Right renal cortex interstitium (tissue), 3 donors: ENCODE results near the gene CALML6. TPM values are rescaled to one million over a fixed set of nuclear protein-coding genes. Genes with fewer than 3 reads are reported as not detected.

Experiments
- DNase-seq, 3 donors: peaks; one replicate each; pipeline ENCODE4 v3.0.0-alpha.2; 2013; ENCODE audit warnings: low read depth in 3 of 3, low spot score in 2 of 3
- polyA plus RNA-seq, 3 donors: library from polyadenylated mRNA; unstranded; fragments of 120-200 nt; gene quantifications; one replicate each; pipeline ENCODE4 v1.2.1, GENCODE V29; 2013; ENCODE audit not compliant: insufficient read length in 3 of 3

Gene CALML6
- polyA plus RNA-seq, 3 donors, result 0.29 to 0.50 (median 0.44) TPM

DNA sequence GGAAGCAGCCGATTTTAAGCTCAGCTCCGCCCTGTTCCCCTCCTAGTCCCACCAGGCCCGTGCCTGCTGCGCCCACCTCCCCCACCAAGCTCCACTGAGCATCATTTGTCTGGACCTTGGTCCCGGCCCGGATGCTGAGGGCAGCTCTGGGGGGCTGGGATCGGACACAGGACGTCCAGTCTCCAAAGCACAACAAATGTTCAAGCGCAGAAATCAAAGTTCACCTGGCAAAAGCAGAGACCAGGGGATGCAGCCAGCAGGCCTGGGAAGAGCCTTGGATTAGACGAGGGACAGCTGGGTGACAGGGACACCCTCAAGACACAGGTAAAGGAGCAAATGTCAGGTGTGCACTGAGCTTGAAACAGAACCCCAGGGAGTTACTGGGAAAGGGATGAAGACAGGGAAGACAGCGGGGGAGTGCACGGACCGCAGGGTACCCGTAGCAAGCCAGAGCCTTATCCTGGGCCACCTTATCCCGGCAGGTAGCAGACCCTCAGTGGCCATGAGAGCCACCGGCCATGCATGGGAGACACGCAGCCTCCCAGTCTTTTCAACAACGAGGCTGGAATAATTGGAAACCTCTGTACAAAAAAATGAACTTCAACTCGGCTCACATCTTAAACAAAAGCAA is 26.3 kb downstream of the CALML6 start:
- no peak for DNase-seq

DNA sequence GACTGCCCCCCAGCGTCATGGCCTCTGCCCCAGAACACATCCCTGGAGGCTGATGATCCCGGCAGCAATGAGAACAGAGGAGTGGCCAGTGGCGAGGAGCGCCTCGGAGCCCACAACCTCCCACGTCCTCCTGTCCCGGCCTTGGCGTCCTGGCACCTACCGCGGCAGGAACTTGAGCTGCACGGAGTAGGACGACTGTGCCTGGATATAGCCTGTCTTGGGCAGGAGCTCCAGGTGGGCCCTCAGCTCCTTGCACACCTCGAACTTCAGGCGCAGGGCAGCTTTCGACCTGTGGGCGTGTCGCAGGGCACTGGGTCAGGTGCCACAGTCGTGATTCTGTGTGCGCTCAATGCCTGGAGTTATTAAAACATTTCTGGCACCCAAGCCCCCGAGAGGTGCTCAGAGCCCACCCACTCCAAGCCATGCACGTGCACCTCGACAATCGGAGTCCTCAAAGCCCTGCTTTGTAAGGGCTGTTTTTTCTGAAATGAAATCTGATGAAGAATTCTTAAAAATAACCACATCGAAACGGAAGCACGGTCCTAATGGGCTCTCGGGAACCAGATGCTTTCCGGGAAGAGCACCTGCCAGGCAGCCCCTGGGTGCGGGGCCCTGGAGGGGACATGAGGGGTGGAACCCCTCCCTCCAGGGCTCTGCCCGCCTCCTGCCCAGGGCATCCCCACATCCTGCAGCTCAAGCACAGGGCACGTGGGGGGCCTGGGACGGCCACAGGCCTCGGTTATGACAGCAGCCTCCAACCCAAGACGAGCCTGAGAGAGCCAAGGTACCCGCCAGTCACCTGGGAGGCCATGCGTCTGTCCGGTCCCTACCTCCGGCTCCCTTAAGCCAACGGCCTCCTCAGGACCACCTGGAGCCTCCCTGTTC is 27.1 kb downstream of the CALML6 start:
- DNase-seq, result no peak

DNA sequence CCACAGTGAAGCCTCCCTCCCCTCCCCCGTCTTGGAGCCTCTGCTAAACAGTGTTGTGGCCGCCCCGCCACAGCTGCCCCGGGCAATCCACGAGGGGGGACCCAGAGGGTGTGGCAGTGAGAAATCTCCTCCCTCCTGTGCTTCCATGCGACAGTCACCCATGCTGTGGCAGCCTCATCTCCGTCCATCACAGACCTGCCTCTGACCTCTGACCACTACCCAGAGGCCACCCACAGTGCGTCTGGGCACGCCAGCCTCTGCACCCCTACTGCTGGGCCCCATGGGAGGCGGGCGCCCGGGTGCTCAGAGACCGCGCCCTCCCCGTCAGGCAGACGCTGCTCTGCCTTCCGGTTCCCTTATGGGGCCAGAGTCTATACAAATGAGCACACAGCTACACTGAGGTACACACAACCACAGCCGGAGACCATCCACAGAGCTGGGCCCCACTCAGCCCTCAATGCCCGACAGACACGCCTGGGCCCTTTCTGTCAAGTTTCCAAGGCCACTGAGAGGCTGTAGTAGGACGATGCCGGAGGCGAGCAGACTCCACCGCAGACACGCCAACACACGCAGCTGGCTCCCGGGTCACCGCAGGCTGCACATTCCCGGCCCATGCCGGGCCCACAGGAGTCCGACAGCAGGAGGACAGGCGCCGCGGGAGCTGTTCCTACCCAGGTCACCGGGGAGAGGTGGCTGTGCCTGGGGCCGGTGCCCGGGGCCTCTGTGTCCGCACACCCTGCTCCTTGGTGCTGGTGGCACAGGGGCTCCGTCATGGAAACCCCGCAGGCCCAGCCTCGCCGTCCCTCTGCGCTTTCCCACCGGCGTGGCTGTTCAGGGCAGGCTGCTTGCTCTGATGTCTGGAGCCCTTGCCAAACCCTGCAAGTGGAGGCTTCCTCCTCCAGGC is 27.9 kb downstream of the CALML6 start:
- no peak for DNase-seq

DNA sequence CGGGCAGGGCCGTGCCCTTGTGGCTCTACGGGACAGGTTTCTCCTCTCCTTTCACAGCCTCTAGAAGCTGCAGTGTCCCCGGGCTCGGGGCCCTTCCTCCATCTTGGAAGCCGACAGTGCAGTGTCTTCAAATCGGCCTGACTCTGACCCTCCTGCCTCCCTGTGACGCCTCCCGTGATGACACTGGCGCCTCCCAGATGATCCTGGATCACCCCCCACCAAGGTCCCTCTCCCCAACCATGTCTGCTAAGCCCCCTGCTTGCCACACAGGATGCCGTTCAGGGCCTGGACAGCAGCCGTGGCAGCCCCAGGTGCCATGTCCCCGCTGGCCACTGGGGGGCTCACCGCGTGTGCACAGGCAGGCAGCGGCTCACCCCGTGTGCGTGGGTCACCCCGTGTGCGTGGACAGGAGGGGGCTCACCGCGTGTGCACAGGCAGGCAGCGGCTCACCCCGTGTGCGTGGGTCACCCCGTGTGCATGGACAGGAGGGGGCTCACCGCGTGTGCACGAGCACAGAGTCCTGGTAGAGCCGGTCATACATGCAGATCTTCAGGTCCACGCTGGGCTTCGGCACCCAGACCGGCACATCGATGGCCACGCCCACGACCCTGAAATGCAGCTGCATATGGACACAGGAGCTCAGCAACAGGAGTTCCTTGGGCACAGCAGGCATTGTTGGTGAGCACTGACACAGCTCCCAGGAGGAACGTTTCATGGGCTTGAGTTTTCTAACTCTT is 28.9 kb downstream of the CALML6 start:
- no peak for DNase-seq

DNA sequence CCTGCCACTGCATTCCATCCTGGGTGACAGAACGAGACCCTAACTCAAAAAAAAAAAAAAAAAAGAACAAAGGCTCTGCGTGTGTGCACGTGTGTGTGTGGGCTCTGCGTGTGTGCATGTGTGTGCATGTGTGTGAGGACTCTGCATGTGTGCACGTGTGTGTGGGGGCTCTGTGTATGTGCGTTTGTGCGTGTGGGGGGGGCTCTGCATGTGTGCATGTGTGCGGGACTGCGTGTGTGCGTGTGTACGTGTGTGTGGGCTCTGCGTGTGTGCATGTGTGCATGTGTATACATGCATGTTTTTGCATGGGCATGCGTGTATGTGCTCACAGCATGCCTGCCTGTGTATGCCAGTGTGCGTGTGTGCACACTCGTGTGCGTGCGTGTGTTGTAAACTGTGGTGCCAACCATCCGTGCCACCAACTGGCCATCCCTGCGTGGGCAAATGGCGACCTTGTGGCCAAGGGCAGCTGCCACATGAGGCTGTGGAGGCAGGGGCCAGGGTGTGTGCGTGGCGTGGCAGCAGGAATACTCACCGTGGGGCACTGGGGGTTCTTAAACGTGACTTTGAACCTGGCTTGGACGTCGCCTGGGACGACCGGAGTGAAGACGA is 30.8 kb downstream of the CALML6 start:
- DNase-seq, result no peak

DNA sequence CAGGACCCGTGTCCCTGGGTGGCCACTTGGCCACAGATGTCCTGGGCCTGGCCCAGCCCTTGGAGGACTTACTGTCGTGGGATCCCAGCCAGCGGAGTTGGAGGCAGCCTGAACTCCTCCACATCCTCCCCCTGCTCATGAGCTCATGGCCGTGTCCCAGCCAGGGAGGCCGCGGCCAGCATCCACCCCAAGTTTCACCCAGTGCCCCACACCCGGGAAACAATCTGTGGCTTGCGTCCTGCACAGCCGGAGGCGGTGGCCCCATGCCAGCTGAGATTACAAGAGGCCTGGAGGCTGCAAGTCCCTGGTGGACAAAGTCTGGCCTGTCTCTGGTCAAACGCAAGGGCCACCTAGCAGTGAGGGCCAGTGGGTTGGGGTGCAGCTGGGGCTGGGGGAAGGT is 31.5 kb downstream of the CALML6 start:
- no peak for DNase-seq

DNA sequence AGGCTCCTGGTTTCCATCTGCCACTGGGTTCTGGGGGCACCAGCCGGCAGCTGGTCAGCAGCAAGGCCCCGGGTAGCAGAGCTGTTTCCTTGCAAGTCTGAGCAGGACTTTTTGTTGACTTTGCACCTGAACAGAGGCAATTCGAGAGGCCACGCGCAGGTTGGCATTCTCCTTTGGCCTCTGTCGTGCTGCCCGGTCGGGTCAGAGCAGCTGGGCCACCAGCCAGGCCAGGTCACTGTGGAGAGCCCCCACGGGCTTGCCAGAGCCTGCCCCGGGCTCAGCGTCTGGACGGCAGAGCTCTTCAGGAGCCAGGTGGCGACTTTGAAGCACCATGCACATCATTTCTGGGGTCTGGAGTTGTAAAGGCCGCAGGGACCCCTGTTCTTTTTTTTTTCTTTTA is 32.4 kb downstream of the CALML6 start:
- DNase-seq, result no peak

DNA sequence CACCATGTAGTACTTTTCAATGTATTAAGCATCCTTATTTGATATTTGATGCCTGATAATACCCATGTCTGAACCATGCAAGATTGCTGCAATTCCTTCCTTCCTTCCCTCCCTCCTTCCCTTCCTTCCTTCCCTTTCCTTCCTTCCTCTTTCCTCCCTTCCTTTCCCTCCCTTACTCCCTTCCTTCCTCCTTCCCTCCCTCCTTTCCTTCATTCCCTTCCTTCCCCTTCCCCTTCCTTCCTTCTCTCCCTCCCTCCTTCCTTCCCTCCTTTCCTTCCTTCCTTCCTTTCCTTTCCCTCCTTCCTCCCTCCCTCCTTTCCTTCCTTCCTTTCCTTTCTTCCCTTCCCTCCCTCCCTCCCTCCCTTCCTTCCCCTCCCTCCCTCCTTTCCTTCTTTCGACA is 33.7 kb downstream of the CALML6 start:
- DNase-seq, result no peak

DNA sequence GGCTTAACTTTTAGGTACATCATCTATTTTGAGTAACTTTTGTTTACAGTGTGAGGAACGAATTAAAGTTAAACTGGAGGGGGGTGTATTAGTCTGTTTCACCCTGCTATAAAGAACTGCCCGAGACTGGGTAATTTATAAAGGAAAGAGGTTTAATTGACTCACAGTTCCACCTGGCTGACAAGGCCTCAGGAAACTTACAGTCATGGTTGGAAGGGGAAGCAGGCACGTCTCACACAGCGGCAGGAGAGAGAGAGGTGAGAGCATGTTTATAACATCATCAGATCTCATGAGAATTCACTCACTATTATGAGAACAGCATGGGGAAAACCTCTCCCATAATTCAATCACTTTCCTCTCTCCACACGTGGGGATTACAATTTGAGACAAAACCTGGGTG is 35.9 kb downstream of the CALML6 start:
- no peak for DNase-seq

DNA sequence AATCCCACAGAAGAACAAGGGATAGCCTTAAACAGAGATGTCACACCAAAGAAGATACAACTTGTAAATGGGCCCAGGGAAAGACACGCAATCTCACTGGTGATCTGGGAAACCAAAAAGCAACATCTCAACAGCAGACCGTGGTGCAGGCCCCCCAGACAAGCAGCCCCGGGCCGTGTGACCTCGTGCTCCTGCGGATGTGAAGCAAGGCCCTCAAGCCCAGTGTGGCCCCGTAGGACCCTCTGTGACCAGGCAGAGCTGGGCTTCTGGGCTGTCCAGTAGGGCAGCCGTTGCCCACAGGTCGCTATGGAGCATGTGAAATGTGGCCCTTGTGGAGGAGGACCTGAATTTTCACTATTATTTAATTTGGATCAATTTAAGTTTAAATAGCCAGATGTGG is 39.0 kb downstream of the CALML6 start:
- DNase-seq, result no peak

DNA sequence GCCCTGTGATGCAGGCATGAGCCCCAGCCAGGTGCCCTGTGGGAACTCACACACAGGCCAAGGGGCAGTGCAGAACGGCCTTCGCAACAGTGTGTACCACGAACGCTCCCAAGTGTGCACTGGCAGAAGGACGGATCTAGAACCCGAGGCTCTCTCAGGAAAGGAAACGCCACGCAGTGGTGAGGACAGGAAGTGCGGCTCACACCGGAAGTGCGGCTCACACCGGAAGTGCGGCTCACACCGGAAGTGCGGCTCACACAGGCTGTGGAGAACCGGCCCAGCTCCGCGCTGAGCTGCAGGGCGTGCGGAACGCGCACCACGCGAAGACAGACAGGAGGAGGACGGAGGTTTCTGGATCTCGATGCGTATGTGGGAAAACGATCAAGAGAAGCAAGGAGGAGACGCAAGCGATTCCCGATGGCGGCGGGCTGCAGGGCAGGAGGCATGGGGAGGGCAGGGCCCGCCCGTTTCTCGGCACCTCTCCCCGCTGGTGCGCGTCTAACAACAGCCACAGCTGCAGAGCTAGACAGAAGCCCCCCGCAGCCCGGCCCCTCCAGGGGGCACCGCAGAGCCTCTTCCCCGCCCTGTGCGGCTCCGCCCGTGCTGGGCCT is 39.9 kb downstream of the CALML6 start:
- no peak for DNase-seq

DNA sequence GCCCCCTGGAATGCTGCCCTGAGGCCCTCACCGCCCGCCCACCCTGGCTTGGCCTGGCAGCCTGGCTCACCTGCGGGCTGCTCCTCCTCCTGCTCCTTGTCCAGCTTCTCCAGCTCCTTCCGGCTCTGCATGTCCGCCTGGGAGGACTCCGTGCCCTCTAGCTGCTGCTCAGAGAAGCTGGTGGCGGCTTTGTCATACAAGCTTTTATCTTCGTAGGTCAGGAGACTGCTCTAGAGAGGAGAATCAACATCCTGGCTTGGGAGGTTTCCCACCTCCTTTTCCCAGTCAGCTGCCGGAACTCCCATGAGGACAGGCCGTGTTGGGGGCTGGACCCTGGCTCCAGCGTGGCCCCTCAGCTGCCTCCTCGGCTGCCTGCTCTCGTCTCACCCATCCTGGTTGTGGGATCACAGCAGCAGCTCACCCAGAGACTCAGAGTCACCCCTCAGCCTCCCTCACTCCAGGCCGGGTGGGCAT is 40.6 kb downstream of the CALML6 start:
- no peak for DNase-seq

DNA sequence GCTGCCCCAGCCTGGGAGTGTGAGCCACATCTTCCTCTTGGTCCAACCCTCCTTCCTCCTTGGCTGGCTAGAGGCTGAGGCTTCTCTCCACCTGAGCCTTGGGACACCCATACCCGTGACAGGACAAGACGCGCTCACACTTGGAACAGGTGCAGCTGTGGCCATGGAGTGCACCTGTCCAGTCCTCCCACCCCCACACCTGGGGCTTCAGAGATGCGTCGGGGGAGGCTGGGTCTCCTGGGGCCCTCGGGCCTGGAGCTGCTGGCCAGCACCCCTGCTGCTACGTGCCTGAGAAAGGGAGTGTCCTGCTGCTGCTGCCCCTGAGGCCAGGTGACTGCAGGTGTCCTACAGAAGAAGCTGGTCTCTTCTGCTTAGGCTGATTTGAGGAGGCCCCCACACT is 41.0 kb downstream of the CALML6 start:
- no peak for DNase-seq

DNA sequence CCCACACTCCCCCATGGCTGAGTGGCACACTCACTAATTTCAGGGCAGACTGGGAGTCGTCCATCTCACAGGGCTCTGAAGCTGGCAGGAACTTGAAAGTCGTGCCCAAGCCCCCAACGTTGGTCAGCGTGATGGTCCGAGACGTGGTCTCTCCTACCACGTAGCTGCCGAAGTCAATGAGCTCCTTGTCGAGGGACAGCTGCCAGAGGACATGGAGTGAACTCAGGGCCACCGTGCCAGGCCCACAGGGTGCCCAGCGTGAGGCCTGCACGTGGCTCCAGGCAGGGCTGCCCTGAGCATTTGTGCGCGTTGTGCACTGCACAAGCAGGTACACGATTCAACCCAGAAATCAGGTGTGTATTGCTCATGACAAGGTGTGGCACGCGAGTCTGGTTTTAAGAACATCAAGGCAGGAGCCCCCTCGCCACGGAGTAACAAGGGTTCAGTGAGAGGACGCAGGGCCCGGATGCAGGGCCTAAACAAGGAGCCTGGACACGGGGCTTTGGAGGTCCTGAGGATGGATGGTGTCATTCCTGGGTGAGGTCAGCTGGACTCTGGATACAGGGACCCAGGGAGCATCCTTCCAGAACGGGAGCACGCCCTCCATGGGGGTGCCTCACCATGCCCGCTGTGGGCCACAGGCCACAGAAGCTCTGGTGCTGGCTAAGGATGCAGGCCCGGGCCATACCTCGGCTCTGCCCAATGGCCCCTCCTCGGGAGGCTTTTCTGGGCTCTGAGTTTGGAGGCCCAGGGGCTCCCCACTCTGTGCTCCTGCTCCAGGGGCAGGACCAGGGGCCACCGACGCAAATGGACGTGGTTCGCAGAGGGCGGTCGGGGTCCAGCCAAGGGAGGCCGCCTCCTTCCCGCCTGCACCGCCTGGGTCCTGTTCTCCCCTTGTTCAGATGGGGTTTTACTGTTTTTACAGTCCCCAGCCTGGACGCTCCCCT is 41.8 kb downstream of the CALML6 start:
- no peak for DNase-seq

DNA sequence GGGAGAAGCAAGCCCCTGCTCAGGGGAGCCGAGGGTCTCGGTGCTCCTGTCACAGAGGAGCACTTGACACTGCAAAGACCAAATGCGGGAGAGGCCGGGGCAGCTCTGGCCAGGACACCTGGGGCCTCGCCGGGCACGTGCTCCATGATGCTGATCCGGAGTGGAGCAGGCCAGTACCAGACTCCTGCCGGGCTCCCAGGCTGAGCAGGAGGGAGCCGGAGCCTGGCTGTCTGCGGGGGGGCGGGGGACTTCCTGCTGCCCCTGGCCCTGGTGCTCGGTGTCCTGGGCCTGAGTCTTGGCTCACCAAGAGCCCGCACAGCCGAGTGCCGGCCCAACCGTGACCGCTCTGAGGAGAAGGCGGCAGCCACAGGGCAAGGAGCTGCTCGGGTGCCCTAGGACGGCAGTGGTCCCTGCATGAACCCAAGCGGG is 42.5 kb downstream of the CALML6 start:
- DNase-seq, result no peak

DNA sequence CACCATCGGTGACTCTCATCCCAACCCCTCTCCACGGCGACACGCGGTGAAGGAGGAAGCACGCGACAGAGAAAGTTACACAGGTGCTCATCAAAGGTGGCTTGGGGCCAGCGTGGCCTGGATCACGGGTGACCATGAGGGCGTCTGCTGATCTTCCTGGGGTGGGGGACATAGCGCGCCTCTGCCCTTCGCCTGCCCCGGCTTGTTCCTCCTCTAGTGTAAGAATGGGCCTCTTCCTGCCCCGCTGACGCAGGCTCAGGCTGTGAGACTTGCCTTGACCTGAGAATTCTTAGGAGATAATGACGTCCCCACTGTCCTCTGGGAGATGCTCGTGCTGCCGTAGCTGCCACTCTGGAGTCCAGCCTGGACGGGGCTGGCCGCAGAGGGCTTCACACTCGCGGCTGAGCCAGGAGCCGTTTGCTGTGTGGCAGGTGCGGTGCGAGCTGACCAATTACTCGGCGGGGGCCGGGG is 43.0 kb downstream of the CALML6 start:
- no peak for DNase-seq

DNA sequence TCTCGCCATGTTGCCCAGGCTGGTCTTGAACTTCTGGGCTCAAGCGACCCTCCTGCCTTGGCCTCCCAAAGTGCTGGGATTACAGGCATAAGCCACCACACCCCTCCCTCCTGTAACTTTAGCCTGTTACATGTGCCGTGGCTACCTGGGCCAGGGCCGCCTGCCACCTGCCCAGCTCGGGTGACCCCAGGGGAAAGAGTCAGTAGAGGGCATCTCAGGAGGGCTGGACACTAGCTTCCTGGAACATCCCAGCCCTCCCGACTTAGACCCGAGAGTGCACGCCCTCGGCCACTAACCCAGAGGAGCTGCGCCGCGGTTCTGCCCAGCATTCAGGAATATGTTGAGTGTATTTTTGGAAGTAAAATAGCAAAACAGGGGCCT is 44.4 kb downstream of the CALML6 start:
- no peak for DNase-seq

DNA sequence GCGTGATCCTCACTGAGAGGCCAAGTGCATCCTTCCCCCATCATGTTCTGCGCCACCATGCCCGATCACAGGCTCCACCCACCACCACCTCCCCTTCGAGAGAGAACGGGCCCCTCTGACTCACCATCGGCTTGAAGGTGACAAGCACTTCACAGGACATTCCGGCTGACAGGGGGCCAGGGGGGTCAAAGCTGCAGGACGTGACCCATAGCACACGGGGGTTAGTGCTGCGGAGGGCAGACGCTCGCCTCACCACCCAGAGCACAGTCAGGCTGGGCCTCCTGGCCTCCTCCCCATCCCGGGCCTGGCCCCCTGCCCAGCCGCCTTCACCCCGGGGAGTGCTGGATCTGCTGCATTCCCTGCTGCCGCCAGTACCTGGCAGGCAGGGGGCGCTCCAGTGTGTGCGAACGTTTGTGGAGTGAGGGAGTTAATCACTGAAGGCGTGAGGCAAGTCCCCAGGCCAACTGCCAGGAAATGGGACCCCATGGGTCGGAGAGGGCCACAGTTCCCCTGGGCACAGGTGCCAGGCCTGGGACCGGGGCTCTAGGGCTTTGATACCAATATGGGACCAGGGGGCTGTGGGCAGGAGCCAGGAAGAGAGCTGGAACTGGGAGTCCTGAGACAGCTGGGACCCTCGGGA is 44.9 kb downstream of the CALML6 start:
- peak; percentile 29 to 61 (median 55) for DNase-seq
